Mammary epithelial cell (primary cell): ENCODE data around the gene NF1.

Experiments used
- CTCF ChIP-seq, 2 donors: IDR thresholded peaks in 1 of 2; conservative IDR thresholded peaks in 1 of 2; 2 replicates each; pipeline ENCODE4 v1.5.1; 2011 to 2012; ENCODE audit warnings: inconsistent platforms in 2 of 2, low read length in 2 of 2, mild to moderate bottlenecking in 2 of 2, control low read depth in 1 of 2, low read depth in 1 of 2; ENCODE audit not compliant: insufficient read depth in 1 of 2; ENCODE audit errors: extremely low read depth in 1 of 2
- EZH2 ChIP-seq: IDR thresholded peaks from 2 replicates; pipeline ENCODE4 v1.6.1; 2012; ENCODE audit warnings: low read length, inconsistent platforms, borderline replicate concordance

- TF ChIP-seq CTCF (conservative IDR thresholded peaks at IDR 0.05 in 1 of 2, IDR thresholded peaks at IDR 0.05 in 1 of 2; ENCODE audit: extremely low read depth in 1 of 2, insufficient read depth in 1 of 2, low read depth in 1 of 2, low read length in 2 of 2) (no peak), EZH2 (no peak)
Observed at GRCh38 chr17:31392002-31392855, 297.5 kb downstream of the NF1 start.
